T-helper 9 cell (primary cell): ENCODE results near the gene SF3B6.
"Not testable (repeated sequence)": the region's sequence is repeated elsewhere in the genome, so short reads cannot be mapped to it uniquely, and the experiment has no call there.

ENCODE experiments used
- DNase-seq: peaks from one replicate; pipeline ENCODE4 v3.0.0-alpha.2; 2020
- total RNA-seq, 2 donors: gene quantifications; one replicate each; lab custom pipeline; 2026; lab: John Stamatoyannopoulos, UW

SF3B6 gene
- total RNA-seq, result 49.0 to 53.9 reads per million in 2 donors

- peak; percentile 100 for DNase-seq
These were observed at the start of gene SF3B6 for GRCh38 chr2:24075915-24076848. SF3B6 (minus strand) TSS chr2:24076326; CDS start chr2:24076229, 97 bp downstream.

GRCh38 chr2:24123922-24124580 lies 47.9 kb upstream of the SF3B6 start:
- no peak for DNase-seq

GRCh38 chr2:24123195-24123921 lies 47.2 kb upstream of the SF3B6 start, which contains the start of the genes FAM228B and PFN4:
FAM228B (plus strand) TSS chr2:24123469; CDS start chr2:24124362, 893 bp downstream.
PFN4 (minus strand) TSS chr2:24123334; CDS start chr2:24122535, 799 bp downstream.
- DNase-seq, result peak; percentile 22

GRCh38 chr2:24122366-24123194 lies 46.5 kb upstream of the SF3B6 start:
- DNase-seq, result no peak

- DNase-seq, result no peak
These were observed 45.3 kb upstream of the SF3B6 start for GRCh38 chr2:24121469-24121868.

GRCh38 chr2:24121066-24121465 lies 44.9 kb upstream of the SF3B6 start:
- no peak for DNase-seq

GRCh38 chr2:24117902-24118301 lies 41.8 kb upstream of the SF3B6 start:
- DNase-seq, result no peak

- no peak for DNase-seq
These were observed 38.9 kb upstream of the SF3B6 start for GRCh38 chr2:24115057-24115456.

GRCh38 chr2:24111407-24111901 lies 35.3 kb upstream of the SF3B6 start:
- no peak for DNase-seq

- DNase-seq, result no peak
These were observed 34.7 kb upstream of the SF3B6 start for GRCh38 chr2:24110660-24111303.

- DNase-seq, result not testable (repeated sequence)
These were observed 33.3 kb upstream of the SF3B6 start for GRCh38 chr2:24109431-24109830.

- no peak for DNase-seq
These were observed 31.2 kb upstream of the SF3B6 start for GRCh38 chr2:24107336-24107735.

GRCh38 chr2:24106786-24107185 lies 30.7 kb upstream of the SF3B6 start:
- no peak for DNase-seq

- no peak for DNase-seq
These were observed 29.7 kb upstream of the SF3B6 start for GRCh38 chr2:24105816-24106215.

- no peak for DNase-seq
These were observed 28.8 kb upstream of the SF3B6 start for GRCh38 chr2:24104906-24105305.

GRCh38 chr2:24104110-24104650 lies 28.1 kb upstream of the SF3B6 start:
- DNase-seq, result no peak

- no peak for DNase-seq
These were observed 26.6 kb upstream of the SF3B6 start for GRCh38 chr2:24102677-24103076.

- no peak for DNase-seq
These were observed 25.9 kb upstream of the SF3B6 start for GRCh38 chr2:24101992-24102391.

- not testable (repeated sequence) for DNase-seq
These were observed 24.6 kb upstream of the SF3B6 start for GRCh38 chr2:24100732-24101131.

GRCh38 chr2:24095171-24095677 lies 19.1 kb upstream of the SF3B6 start:
- DNase-seq, result not testable (repeated sequence)

- not testable (repeated sequence) for DNase-seq
These were observed 17.1 kb upstream of the SF3B6 start for GRCh38 chr2:24093270-24093669.
